Fibroblast of villous mesenchyme (primary cell): ENCODE measurements around the gene NDRG4. TPM values are rescaled to one million over a fixed set of nuclear protein-coding genes. Genes with fewer than 3 reads are reported as not detected.

Experiments
- DNase-seq: peaks from one replicate; pipeline ENCODE4 v3.0.0-alpha.2; 2010; ENCODE audit warnings: low read depth
- H3K4me3 ChIP-seq: 2 replicates; pipeline ENCODE4 v1.5.1; 2011; ENCODE audit warnings: low read depth, mild to moderate bottlenecking, low read length
- CTCF ChIP-seq: IDR thresholded peaks from 2 replicates; pipeline ENCODE4 v1.5.1; 2012; ENCODE audit warnings: low read depth, mild to moderate bottlenecking, low read length; ENCODE audit not compliant: insufficient read depth
- total RNA-seq: library from RNA; depleted of rRNA; stranded (reverse); fragments of >200 nt; gene quantifications from 2 replicates; pipeline ENCODE4 v1.2.3, GENCODE V29; 2012

The NDRG4 gene
- total RNA-seq, 1 donor: 8.6 TPM

GRCh38 chr16:58499092-58499511 is 841 bp upstream of the NDRG4 start:
- H3K4me3 ChIP-seq: no peak overlapping the region
- TF ChIP-seq CTCF: no peak
- DNase-seq: no peak

- H3K4me3 ChIP-seq: peak overlapping the region; percentile 48
- TF ChIP-seq CTCF: no peak
- no peak for DNase-seq
Measured at GRCh38 chr16:58500430-58501241, 693 bp downstream of the NDRG4 start.

- peak overlapping the region; percentile 34 for H3K4me3 ChIP-seq
Measured at GRCh38 chr16:58501242-58502131, 1.5 kb downstream of the NDRG4 start.

GRCh38 chr16:58502217-58502921 is 2.4 kb downstream of the NDRG4 start:
- H3K4me3 ChIP-seq: no peak overlapping the region
- no peak for TF ChIP-seq CTCF
- no peak for DNase-seq

More at GRCh38 chr16:58501242-58502131, 1.5 kb downstream of the NDRG4 start:
- no peak for DNase-seq
- no peak for TF ChIP-seq CTCF

- H3K4me3 ChIP-seq: no peak overlapping the region
- DNase-seq: no peak
- no peak for TF ChIP-seq CTCF
Measured at GRCh38 chr16:58503166-58503862, 3.4 kb downstream of the NDRG4 start.

GRCh38 chr16:58503863-58504688 is 4.1 kb downstream of the NDRG4 start:
- no peak for TF ChIP-seq CTCF
- no peak for DNase-seq
- H3K4me3 ChIP-seq: no peak overlapping the region
